OCI-LY7 (cell line): Measurements from ENCODE around the gene ANGPT4. TPM values are rescaled to one million over a fixed set of nuclear protein-coding genes. Genes with fewer than 3 reads are reported as not detected.

Experiments used
- BruUV-seq: library from RNA; stranded (reverse); fragments of 400-500 nt; replicated peaks from 2 replicates; lab custom pipeline; 2021; lab: Mats Ljungman, UMichigan
- CTCF ChIA-PET: fragments of 300-600 bp; sonication (Branson Sonifier 250); formaldehyde crosslinking; loops from one replicate; lab custom pipeline; 2022; ENCODE audit warnings: antibody characterized with exemption; ENCODE audit not compliant: unreplicated experiment; lab: Charles Lee
- POLR2A ChIA-PET: fragments of 300-600 bp; sonication (Branson Sonifier 250); formaldehyde crosslinking; loops from one replicate; lab custom pipeline; 2022; ENCODE audit warnings: antibody characterized with exemption; lab: Charles Lee
- DNase-seq: peaks from one replicate; pipeline ENCODE4 v3.0.0-alpha.2; 2015; ENCODE audit warnings: low spot score
- H2AFZ ChIP-seq: fragments of 200-600 bp; sonication (generic), shearing (Covaris generic); 2 replicates; pipeline ENCODE4 v1.6.1; 2014; ENCODE audit warnings: mild to moderate bottlenecking, antibody characterized with exemption, low read length, moderate library complexity
- H3K27ac ChIP-seq: fragments of 200-600 bp; sonication (generic); 2 replicates; pipeline ENCODE4 v1.5.1; 2014; ENCODE audit warnings: mixed run types, low read depth, mild to moderate bottlenecking, moderate library complexity, low read length, inconsistent platforms; ENCODE audit not compliant: poor library complexity, severe bottlenecking
- H3K36me3 ChIP-seq: fragments of 200-600 bp; sonication (generic); 2 replicates; pipeline ENCODE4 v1.6.1; 2014; ENCODE audit warnings: mild to moderate bottlenecking, antibody characterized with exemption, low read length, moderate library complexity, mixed read lengths; ENCODE audit not compliant: insufficient read depth
- H3K4me1 ChIP-seq: fragments of 200-600 bp; sonication (generic); 2 replicates; pipeline ENCODE4 v1.5.1; 2014; ENCODE audit warnings: mild to moderate bottlenecking, low read length; ENCODE audit not compliant: insufficient read depth, poor library complexity, severe bottlenecking
- H3K4me2 ChIP-seq: fragments of 200-600 bp; sonication (generic); 2 replicates; pipeline ENCODE4 v1.6.1; 2014; ENCODE audit warnings: mild to moderate bottlenecking, low read length
- H3K4me3 ChIP-seq: fragments of 200-600 bp; sonication (generic); 2 replicates; pipeline ENCODE4 v1.5.1; 2014; ENCODE audit warnings: mild to moderate bottlenecking, low read depth, low read length; ENCODE audit not compliant: poor library complexity, severe bottlenecking
- H3K79me2 ChIP-seq: fragments of 200-600 bp; sonication (generic); 2 replicates; pipeline ENCODE4 v1.6.1; 2016; ENCODE audit warnings: low read depth, mild to moderate bottlenecking, low read length, moderate library complexity, mixed read lengths; ENCODE audit not compliant: insufficient read depth
- H3K9me2 ChIP-seq: fragments of 200-600 bp; sonication (generic); 2 replicates; pipeline ENCODE4 v1.6.1; 2016; ENCODE audit warnings: mild to moderate bottlenecking, low read length, mixed read lengths; ENCODE audit not compliant: insufficient read depth
- H3K9me3 ChIP-seq: fragments of 200-600 bp; sonication (generic); 2 replicates; pipeline ENCODE4 v1.6.1; 2014; ENCODE audit warnings: mild to moderate bottlenecking, mixed run types, low read length, mixed read lengths
- H4K20me1 ChIP-seq: fragments of 200-600 bp; sonication (generic); 2 replicates; pipeline ENCODE4 v1.6.1; 2014; ENCODE audit warnings: mild to moderate bottlenecking, antibody characterized with exemption, low read length, moderate library complexity, mixed read lengths; ENCODE audit not compliant: insufficient read depth
- CTCF ChIP-seq: fragments of 200-600 bp; sonication (generic); conservative IDR thresholded peaks from 2 replicates; pipeline ENCODE4 v1.5.1; 2014; ENCODE audit warnings: mild to moderate bottlenecking, antibody characterized with exemption, low read length, moderate library complexity, mixed read lengths
- EZH2phosphoT487 ChIP-seq: fragments of 200-600 bp; sonication (generic); IDR thresholded peaks from 2 replicates; pipeline ENCODE4 v1.6.1; 2018; ENCODE audit warnings: low read depth, borderline replicate concordance, mild to moderate bottlenecking, mixed run types, antibody characterized with exemption, low read length, moderate library complexity, mixed read lengths
- intact Hi-C: fragments of 100-400 bp; cut with micrococcal nuclease; formaldehyde crosslinking; loops from one replicate; pipeline ENCODE4 v1.10.0; 2022; ENCODE audit not compliant: unreplicated experiment
- total RNA-seq, 2 experiments: library from RNA; depleted of rRNA in 1 of 2; stranded (reverse); fragments of >200 nt in 1 of 2; shearing (Covaris generic) in 1 of 2; gene quantifications; 2 replicates each; pipeline ENCODE4 v1.2.3, GENCODE V29; 2014 to 2022

The ANGPT4 gene
- total RNA-seq, 2 experiments from 2014 or later: not detected

DNA sequence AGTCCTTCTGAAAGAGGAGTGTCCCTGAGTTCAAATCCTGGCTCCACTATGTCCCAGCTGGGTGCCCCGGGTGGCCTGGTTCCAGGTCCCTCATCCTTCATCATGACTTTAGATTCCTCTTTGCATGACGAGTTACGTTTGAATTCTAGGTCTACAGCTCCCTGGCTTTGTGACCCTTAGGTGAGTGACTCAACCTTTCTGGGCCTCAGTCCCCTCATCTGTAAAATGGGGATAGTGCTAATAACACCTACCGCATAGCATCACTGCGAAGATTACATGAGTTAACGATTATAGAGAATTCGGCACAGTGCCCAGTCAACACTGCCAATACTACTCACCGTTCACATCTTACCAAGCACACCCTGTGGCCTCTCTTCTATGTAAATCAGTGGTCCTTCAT is 46.5 kb upstream of the ANGPT4 start:
- ChIA-PET CTCF (no interaction called here), POLR2A (no interaction called here)

GRCh38 chr20:962223-962622 is 46.1 kb upstream of the ANGPT4 start:
- CTCF ChIA-PET: no interaction called here
- BruUV-seq: no TSS peak
- Histone ChIP-seq H3K4me1 (no peaks in the 10 kb centered on the region), H3K79me2 (no peaks in the 10 kb centered on the region), H4K20me1 (no peaks in the 10 kb centered on the region), H2AFZ (no peak overlapping the region), H3K9me2 (no peaks in the 10 kb centered on the region), H3K36me3 (no peaks in the 10 kb centered on the region), H3K9me3 (no peaks in the 10 kb centered on the region), H3K4me2 (no peak overlapping the region), H3K4me3 (no peak overlapping the region), H3K27ac (no peak overlapping the region)
- POLR2A ChIA-PET: no interaction called here
- intact Hi-C loops: no loop called here
- DNase-seq: no peak
- TF ChIP-seq EZH2phosphoT487: no peak
- TF ChIP-seq CTCF: no peak

More for the DNA sequence above, 46.5 kb upstream of the ANGPT4 start:
- no peaks in the 10 kb centered on the region for H3K4me1 ChIP-seq
- intact Hi-C loops: no loop called here
- DNase-seq: no peak
- no peaks in the 10 kb centered on the region for H3K9me2 ChIP-seq
- no peak overlapping the region for H2AFZ ChIP-seq
- no peaks in the 10 kb centered on the region for H3K36me3 ChIP-seq
- no peak overlapping the region for H3K4me2 ChIP-seq
- H3K9me3 ChIP-seq: no peaks in the 10 kb centered on the region
- no TSS peak for BruUV-seq
- no peak overlapping the region for H3K4me3 ChIP-seq
- TF ChIP-seq CTCF (no peak), EZH2phosphoT487 (no peak)
- H3K79me2 ChIP-seq: no peaks in the 10 kb centered on the region
- H4K20me1 ChIP-seq: no peaks in the 10 kb centered on the region
- no peak overlapping the region for H3K27ac ChIP-seq

GRCh38 chr20:961768-962167 is 45.6 kb upstream of the ANGPT4 start:
- Histone ChIP-seq H3K79me2 (no peaks in the 10 kb centered on the region), H3K36me3 (no peaks in the 10 kb centered on the region), H3K9me3 (no peaks in the 10 kb centered on the region), H3K4me3 (no peak overlapping the region), H3K27ac (no peak overlapping the region), H3K4me1 (no peaks in the 10 kb centered on the region), H4K20me1 (no peaks in the 10 kb centered on the region), H2AFZ (no peak overlapping the region), H3K4me2 (no peak overlapping the region), H3K9me2 (no peaks in the 10 kb centered on the region)
- no peak for TF ChIP-seq EZH2phosphoT487
- CTCF ChIA-PET: no interaction called here
- BruUV-seq: no TSS peak
- POLR2A ChIA-PET: no interaction called here
- intact Hi-C loops: no loop called here
- DNase-seq: no peak
